ENCODE data around the gene XYLB. TPM values are rescaled to one million over a fixed set of nuclear protein-coding genes. Genes with fewer than 3 reads are reported as not detected.

Gene XYLB
- total RNA-seq, 2 donors from 2014 or later, result 4.7 to 6.3 TPM

- Histone ChIP-seq H3K27ac (ENCODE audit: low read depth, low read length) (no peak overlapping the region), H3K4me3 (ENCODE audit: low read length) (no peak overlapping the region), H3K36me3 (ENCODE audit: control insufficient read depth, insufficient read depth, low read length) (no peaks in the 10 kb centered on the region), H3K27me3 (ENCODE audit: control insufficient read depth, insufficient read depth, low read length, poor library complexity, severe bottlenecking) (no peaks in the 10 kb centered on the region), H3K9ac (ENCODE audit: extremely low read depth, low read length, poor library complexity, severe bottlenecking) (no peak overlapping the region), H3K9me3 (ENCODE audit: control insufficient read depth, low read length) (no peaks in the 10 kb centered on the region), H3K4me1 (ENCODE audit: control insufficient read depth, insufficient read depth, low read length) (peaks cover 4% of the 10 kb centered on the region)
- H3K27ac Mint-ChIP-seq, result no peak overlapping the region
- H3K4me1 Mint-ChIP-seq, result peaks cover 2% of the 10 kb centered on the region
- 88 to 89% methylated on average over 8 to 10 of the region's 10 CpGs for WGBS, 2 experiments (ENCODE audit: insufficient coverage in 1 of 2, insufficient read length in 1 of 2)
- no peak overlapping the region for H3K4me3 Mint-ChIP-seq
- H3K9me3 Mint-ChIP-seq, result peaks cover 2% of the 10 kb centered on the region
- no peak for DNase-seq
- TF ChIP-seq CTCF (conservative IDR thresholded peaks at IDR 0.05), result no peak
- peaks cover 10% of the 10 kb centered on the region for H3K27me3 Mint-ChIP-seq (ENCODE audit: insufficient read depth)
- no peaks in the 10 kb centered on the region for H3K36me3 Mint-ChIP-seq (ENCODE audit: low read depth)
Observed at GRCh38 chr3:38315488-38316230, 30.9 kb upstream of the XYLB start.

DNA sequence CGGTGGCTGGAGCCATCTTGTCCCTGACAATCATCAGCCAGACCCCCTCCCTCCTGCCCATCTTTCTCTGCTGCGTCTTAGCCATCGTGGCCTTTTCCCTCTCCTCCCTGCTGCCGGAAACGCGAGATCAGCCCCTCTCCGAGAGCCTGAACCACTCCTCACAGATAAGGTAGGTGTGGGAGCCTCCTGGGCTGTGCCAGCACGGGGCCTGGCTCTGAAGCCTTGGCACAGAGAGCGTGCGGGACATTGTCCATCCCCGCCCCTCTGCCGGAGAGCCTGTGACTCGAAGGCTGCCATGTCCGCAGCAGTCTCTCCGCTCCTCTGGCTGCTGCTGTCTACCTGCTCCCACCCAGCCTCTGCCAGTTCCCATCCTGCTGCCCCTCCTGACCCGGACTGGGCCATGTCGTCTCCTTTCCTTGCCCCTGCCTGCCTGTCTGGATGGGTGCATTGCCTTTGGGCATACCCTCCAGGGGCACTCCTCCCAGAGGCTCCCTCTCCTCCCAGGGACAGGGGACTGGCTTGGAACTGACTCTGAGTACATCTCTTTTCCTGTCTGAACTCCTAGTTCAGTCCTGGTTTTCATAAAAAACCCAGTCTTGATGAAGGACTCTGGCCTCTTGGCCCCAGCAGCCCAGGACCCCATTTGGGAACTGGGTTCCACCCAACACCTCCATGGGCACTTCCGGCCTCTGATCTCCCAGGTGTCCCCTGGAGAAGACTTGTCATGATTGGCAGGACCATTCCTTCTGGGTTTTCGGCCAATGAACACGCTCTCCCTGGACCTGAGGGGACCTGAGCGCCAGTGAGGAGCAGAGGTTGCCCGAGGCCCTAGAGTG lies 30.0 kb upstream of the XYLB start:
- no peaks in the 10 kb centered on the region for H3K27me3 ChIP-seq (ENCODE audit: control insufficient read depth, insufficient read depth, low read length, poor library complexity, severe bottlenecking)

More for the DNA sequence above, 30.0 kb upstream of the XYLB start:
- Mint-ChIP-seq H3K27me3 (ENCODE audit: insufficient read depth) (peaks cover 6% of the 10 kb centered on the region), H3K27ac (no peak overlapping the region), H3K9me3 (peaks cover 2% of the 10 kb centered on the region), H3K4me3 (no peak overlapping the region), H3K36me3 (ENCODE audit: low read depth) (no peaks in the 10 kb centered on the region), H3K4me1 (peaks cover 2% of the 10 kb centered on the region)
- Histone ChIP-seq H3K4me3 (ENCODE audit: low read length) (no peak overlapping the region), H3K9ac (ENCODE audit: extremely low read depth, low read length, poor library complexity, severe bottlenecking) (no peak overlapping the region), H3K36me3 (ENCODE audit: control insufficient read depth, insufficient read depth, low read length) (no peaks in the 10 kb centered on the region), H3K4me1 (ENCODE audit: control insufficient read depth, insufficient read depth, low read length) (peaks cover 4% of the 10 kb centered on the region), H3K9me3 (ENCODE audit: control insufficient read depth, low read length) (no peaks in the 10 kb centered on the region), H3K27ac (ENCODE audit: low read depth, low read length) (no peak overlapping the region)
- no peak for DNase-seq
- TF ChIP-seq CTCF (conservative IDR thresholded peaks at IDR 0.05), result no peak
- 92 to 95% methylated on average over 9 to 22 of the region's 22 CpGs for WGBS, 2 experiments (ENCODE audit: insufficient coverage in 1 of 2, insufficient read length in 1 of 2)

Data from endodermal cell (in vitro differentiated cells).